Ureter (tissue), 1 donor: ENCODE data around the gene CXXC5. TPM values are rescaled to one million over a fixed set of nuclear protein-coding genes. Genes with fewer than 3 reads are reported as not detected.
A peak's percentile ranks its signal among the peaks of the same experiment; 100 is the strongest.

Experiments
- DNase-seq: peaks from one replicate; pipeline ENCODE4 v3.0.0-alpha.2; 2020; ENCODE audit warnings: low spot score
- total RNA-seq: library from RNA; stranded (reverse); gene quantifications from one replicate; pipeline ENCODE4 v1.2.4, GENCODE V29; 2023
- donor health status: DM: yes; HTN: yes; CAD: no.

CXXC5 gene
- total RNA-seq, 1 donor from 2014 or later = 28.7 TPM

- DNase-seq = no peak
Observed at GRCh38 chr5:139692679-139693308, 44.6 kb downstream of the CXXC5 start.

DNA sequence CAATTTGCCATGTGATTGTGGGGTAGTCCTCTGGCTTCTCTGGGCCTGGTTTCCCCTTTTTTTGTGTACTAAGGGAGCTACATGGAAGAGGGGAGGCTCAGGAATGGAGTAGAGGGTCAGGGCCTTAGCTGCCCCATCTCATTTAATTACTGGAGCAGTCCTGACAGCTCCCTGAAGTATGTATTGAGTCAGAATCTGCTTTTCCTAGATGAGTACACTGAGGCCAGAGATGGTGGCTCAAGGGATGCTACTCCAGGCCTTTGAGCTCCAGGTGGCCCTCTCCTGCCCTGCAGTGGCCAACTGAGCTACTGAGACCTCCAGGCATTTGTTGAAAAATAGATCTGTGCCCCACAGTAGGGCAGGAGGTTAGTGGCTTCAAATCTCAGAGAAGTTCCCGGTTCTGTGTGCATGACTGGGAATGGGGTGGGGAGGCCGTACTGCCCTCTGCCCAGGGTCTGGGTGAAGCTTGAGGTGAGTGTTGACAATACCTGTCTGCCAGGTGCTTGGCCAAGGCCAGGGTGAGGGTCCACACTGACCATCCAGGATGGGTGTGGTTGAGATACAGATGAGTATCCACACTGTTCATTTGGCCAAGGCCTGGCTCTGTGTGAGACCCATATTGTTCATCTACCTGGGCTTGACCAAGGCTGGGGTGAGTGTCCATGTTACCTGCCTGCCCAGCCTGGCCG is 45.7 kb downstream of the CXXC5 start:
- no peak for DNase-seq

- no peak for DNase-seq
Observed at GRCh38 chr5:139694556-139695177, 46.5 kb downstream of the CXXC5 start.

GRCh38 chr5:139695178-139695573 is 47.0 kb downstream of the CXXC5 start:
- DNase-seq = no peak

DNA sequence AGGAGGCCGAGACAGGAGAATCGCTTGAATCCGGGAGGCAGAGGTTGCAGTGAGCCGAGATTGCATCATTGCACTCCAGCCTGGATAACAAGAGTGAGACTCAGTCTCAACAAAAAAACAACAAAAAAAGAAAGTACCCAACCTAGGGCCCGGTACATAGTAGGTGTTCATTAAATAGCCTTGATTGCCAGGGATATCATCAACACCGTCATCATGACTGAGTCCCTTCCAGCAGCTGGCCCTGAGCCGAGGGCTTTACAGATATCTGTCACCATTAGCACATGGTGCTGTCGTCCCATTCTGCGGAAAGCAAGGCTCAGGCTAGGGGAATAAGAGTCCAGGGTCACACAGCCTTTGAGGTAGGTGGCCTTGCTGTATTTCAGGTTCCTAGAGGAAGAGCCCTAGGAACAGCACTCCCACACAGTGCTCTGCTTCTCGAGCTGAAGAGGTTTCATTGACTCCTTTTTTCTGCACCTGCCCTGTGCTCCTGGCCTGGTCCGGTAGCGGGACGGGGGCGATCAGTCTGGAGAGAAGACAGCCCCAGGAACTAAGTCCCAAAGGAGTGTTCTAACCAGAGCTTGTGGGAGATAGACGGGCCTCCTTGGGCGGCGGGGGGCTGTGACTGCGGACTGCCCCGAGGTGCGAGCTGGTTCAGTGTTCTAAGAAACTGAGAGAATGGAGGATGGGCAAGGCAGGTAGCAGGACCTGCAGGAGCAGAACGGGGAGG is 48.2 kb downstream of the CXXC5 start:
- DNase-seq = no peak

DNA sequence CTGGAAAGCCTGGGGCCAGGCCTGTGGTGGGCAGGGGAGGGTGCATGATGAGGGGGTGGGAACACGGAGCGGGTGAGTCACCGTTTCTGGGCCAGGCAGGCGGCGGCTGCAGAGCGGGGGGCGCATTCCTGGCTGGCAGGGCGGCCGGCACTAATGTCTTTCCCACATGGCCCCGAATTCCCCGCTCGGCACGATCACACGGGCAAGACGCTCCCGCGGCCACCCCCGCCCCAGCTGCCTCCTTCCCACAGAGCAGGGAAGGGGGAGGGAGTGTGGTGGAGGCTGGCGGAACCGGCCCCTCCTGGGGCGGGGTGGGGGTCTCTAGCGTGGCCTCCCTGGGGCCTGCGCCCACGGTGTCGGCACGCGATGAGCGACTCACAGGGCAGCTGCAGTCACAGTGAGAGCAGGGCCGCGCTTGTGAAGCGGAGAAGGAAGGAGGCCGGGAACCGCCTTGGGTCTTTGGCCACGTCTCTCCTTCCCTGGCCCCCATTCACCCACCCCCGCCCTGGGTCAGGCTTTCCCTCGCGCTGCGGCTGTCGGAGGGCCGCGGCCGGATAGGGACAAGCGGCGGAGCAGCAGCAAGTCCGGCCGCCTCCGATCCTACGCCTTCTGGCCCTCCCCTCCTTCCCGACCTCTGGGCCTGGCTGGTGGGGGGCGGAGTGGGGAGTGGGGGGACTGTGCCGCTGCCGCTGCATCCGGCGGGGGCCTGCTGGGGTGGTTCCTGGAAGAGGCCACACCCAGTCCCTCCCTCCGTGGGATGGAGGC is 48.9 kb downstream of the CXXC5 start:
- peak; percentile 88 for DNase-seq

- DNase-seq = peak; percentile 86
Observed at GRCh38 chr5:139698490-139699146, 50.5 kb downstream of the CXXC5 start.

- DNase-seq = no peak
Observed at GRCh38 chr5:139699351-139699750, 51.2 kb downstream of the CXXC5 start.

DNA sequence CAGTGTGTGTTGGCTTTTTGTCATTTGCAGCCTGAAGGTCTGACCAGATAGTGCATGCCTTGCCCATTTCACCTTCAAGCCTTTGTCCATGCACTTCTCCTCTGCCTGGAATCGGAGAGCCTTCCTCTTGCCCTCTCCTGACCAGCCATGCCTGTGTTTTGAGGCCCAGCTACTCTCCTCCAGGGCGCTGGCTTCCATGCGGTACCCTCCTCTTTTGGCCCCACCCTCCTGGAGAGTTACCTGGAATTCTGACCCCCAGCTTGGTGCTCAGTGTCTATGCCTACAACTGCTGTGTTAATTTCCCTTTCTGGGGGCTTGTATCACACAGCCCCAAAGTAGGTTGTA is 52.5 kb downstream of the CXXC5 start:
- DNase-seq = no peak

GRCh38 chr5:139701056-139701741 is 53.0 kb downstream of the CXXC5 start:
- DNase-seq = no peak

DNA sequence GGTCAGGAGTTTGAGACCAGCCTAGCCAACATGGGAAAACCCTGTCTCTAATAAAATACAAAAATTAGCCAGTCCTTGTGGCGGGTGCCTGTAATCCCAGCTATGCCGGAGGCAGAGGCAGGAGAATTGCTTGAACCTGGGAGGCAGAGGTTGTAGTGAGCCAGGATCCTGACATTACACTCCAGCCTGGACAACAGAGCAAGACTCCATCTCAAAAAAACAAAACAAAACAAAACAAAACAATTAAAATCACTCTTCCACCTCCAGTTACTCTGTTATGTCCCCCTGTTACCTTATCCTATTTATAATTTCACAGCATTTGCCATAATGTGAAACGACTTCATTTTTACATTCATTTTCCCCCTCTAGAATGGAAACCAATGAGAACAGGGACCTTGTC is 54.4 kb downstream of the CXXC5 start:
- DNase-seq = no peak

GRCh38 chr5:139704748-139705147 is 56.6 kb downstream of the CXXC5 start:
- no peak for DNase-seq

GRCh38 chr5:139705191-139705590 is 57.0 kb downstream of the CXXC5 start:
- no peak for DNase-seq

- no peak for DNase-seq
Observed at GRCh38 chr5:139705655-139706587, 57.8 kb downstream of the CXXC5 start.

- no peak for DNase-seq
Observed at GRCh38 chr5:139707445-139708003, 59.4 kb downstream of the CXXC5 start.

DNA sequence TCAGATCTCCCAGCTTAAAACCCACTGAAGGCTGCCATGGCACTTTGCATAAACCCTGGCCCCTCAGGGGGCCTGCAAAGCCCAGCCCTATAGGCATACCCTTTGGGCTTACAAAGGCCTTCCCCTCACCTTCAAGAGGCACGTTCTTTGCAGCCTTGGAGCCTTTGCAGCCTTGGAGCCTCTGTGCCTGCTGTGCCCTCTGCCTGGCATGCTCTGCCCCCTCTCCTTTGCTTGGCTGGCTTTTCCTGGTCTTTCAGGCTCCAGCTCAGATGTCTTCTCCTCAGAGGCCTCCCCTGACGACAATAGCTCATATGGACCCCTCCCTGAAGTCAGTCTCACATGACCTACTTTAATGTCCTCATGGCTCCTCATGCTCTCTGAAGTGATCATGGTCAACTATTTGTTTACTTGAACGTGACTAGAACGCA is 60.3 kb downstream of the CXXC5 start:
- DNase-seq = no peak

- peak; percentile 59 for DNase-seq
Observed at GRCh38 chr5:139708877-139709581, 60.9 kb downstream of the CXXC5 start.

GRCh38 chr5:139709582-139710318 is 61.6 kb downstream of the CXXC5 start:
- no peak for DNase-seq
